HG03064 (cell line): ENCODE measurements around the gene WDR90.

Experiments
- ATAC-seq: cut with Tn5 transposase; IDR thresholded peaks from one replicate; pipeline ENCODE4 v1.9.1; 2021; ENCODE audit warnings: low read depth; ENCODE audit not compliant: unreplicated experiment

WDR90 gene

GRCh38 chr16:716768-717325, 67.7 kb downstream of the WDR90 start:
- ATAC-seq, result no peak
